H1 (cell line): ENCODE measurements around the gene PSMB4. TPM values are rescaled to one million over a fixed set of nuclear protein-coding genes. Genes with fewer than 3 reads are reported as not detected.
A peak's percentile ranks its signal among the peaks of the same experiment; 100 is the strongest.

Experiments
- ASH2L ChIP-seq: fragments of 200-600, 300-600 bp; sonication (generic); IDR thresholded peaks from one replicate; pipeline ENCODE4 v1.7.1; 2017; ENCODE audit warnings: low read length
- CHD2 ChIP-seq: IDR thresholded peaks from 2 replicates; pipeline ENCODE4 v1.6.1; 2012; ENCODE audit warnings: low read length, improper control_type of control experiment
- NRF1 ChIP-seq: IDR thresholded peaks from 2 replicates; pipeline ENCODE4 v1.6.1; 2011; ENCODE audit warnings: mild to moderate bottlenecking, low read depth, low read length, improper control_type of control experiment
- PHF8 ChIP-seq: fragments of 200-600 bp; sonication (generic); conservative IDR thresholded peaks from 2 replicates; pipeline ENCODE4 v1.7.1; 2012; ENCODE audit warnings: low read depth, mild to moderate bottlenecking, inconsistent platforms, low read length, moderate library complexity
- RFX5 ChIP-seq: IDR thresholded peaks from 2 replicates; pipeline ENCODE4 v1.6.1; 2011; ENCODE audit warnings: low read depth, low read length, improper control_type of control experiment, borderline replicate concordance
- SIN3A ChIP-seq, 2 experiments: IDR thresholded peaks in 1 of 2; conservative IDR thresholded peaks in 1 of 2; 2 replicates each; pipeline ENCODE4 v1.6.1; 2011 to 2012; ENCODE audit warnings: low read length in 2 of 2, improper control_type of control experiment in 1 of 2, low read depth in 1 of 2, mild to moderate bottlenecking in 1 of 2
- SP4 ChIP-seq: IDR thresholded peaks from 2 replicates; pipeline ENCODE4 v1.6.1; 2012; ENCODE audit warnings: low read length, inconsistent platforms
- polyA plus RNA-seq, 7 experiments: library from polyadenylated mRNA; depleted of rRNA in 3 of 7; stranded (reverse) in 5 of 7; unstranded in 2 of 7; fragments of >200 nt in 5 of 7; fragments of 200-250 nt in 2 of 7; gene quantifications; 1 replicate in 5 of 7; 2 replicates in 1 of 7; 4 replicates in 1 of 7; pipeline versions ENCODE4 v1.2.1 to v1.2.3, GENCODE V29; 2011 to 2013; ENCODE audit warnings: missing spikeins in 2 of 7, mixed read lengths in 2 of 7
- total RNA-seq: library from RNA; stranded (reverse); fragmentation: NEBNext Ultra II Directional; extraction: Animal tissue kit (Norgen Biotek cat#: 25700); gene quantifications from 2 replicates; pipeline ENCODE4 v1.2.1, GENCODE V29; 2021
- TF ChIP-seq, protein P1 (sequence below): IDR thresholded peaks from 2 replicates; pipeline ENCODE4 v1.6.1; 2011; ENCODE audit warnings: low read depth, mild to moderate bottlenecking, low read length; ENCODE audit not compliant: insufficient read depth
- TF ChIP-seq, protein P2 (sequence below): fragments of 300-600 bp; sonication (generic); IDR thresholded peaks from 2 replicates; pipeline ENCODE4 v1.7.1; 2012; ENCODE audit warnings: low read length, moderate library complexity, mild to moderate bottlenecking, inconsistent platforms; ENCODE audit not compliant: insufficient replicate concordance

Gene PSMB4
- total and polyA plus RNA-seq, 2 of the 8 experiments (the other 6 are each of a cell fraction or from before 2014, with no cell fraction given), result 430 to 1,098 TPM

DNA sequence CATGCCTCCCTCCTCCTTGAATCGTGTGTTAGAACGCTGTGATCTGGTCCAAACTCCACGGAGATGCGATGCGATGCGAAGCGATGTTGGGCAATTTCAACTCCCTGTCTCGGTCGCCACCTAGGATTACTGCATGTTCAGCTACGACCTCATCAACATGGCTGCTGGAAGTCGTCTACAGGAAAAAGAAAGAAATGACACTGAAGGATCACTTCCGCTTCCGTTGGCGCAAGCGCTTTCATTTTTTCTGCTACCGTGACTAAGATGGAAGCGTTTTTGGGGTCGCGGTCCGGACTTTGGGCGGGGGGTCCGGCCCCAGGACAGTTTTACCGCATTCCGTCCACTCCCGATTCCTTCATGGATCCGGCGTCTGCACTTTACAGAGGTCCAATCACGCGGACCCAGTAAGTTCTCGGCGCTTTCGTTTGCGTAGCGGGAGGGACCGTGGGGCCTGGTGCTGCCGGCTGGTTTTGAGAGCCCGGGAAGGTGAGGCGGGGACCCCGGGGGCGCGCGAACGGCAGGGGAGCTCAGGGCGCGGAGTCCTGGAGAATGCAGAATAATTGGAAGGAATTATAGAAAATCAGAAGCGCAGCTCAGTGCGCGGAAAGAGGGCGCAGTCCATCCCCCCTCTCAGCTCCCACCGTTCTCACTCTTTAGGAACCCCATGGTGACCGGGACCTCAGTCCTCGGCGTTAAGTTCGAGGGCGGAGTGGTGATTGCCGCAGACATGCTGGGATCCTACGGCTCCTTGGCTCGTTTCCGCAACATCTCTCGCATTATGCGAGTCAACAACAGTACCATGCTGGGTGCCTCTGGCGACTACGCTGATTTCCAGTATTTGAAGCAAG lies at the start of gene PSMB4 (continued):
- TF ChIP-seq PHF8, result peak; percentile 85
- TF ChIP-seq NRF1, result no peak
- TF ChIP-seq, protein P1, sequence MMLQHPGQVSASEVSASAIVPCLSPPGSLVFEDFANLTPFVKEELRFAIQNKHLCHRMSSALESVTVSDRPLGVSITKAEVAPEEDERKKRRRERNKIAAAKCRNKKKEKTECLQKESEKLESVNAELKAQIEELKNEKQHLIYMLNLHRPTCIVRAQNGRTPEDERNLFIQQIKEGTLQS, result no peak
- TF ChIP-seq SP4, result no peak
- no peak for TF ChIP-seq CHD2
- TF ChIP-seq, protein P2, sequence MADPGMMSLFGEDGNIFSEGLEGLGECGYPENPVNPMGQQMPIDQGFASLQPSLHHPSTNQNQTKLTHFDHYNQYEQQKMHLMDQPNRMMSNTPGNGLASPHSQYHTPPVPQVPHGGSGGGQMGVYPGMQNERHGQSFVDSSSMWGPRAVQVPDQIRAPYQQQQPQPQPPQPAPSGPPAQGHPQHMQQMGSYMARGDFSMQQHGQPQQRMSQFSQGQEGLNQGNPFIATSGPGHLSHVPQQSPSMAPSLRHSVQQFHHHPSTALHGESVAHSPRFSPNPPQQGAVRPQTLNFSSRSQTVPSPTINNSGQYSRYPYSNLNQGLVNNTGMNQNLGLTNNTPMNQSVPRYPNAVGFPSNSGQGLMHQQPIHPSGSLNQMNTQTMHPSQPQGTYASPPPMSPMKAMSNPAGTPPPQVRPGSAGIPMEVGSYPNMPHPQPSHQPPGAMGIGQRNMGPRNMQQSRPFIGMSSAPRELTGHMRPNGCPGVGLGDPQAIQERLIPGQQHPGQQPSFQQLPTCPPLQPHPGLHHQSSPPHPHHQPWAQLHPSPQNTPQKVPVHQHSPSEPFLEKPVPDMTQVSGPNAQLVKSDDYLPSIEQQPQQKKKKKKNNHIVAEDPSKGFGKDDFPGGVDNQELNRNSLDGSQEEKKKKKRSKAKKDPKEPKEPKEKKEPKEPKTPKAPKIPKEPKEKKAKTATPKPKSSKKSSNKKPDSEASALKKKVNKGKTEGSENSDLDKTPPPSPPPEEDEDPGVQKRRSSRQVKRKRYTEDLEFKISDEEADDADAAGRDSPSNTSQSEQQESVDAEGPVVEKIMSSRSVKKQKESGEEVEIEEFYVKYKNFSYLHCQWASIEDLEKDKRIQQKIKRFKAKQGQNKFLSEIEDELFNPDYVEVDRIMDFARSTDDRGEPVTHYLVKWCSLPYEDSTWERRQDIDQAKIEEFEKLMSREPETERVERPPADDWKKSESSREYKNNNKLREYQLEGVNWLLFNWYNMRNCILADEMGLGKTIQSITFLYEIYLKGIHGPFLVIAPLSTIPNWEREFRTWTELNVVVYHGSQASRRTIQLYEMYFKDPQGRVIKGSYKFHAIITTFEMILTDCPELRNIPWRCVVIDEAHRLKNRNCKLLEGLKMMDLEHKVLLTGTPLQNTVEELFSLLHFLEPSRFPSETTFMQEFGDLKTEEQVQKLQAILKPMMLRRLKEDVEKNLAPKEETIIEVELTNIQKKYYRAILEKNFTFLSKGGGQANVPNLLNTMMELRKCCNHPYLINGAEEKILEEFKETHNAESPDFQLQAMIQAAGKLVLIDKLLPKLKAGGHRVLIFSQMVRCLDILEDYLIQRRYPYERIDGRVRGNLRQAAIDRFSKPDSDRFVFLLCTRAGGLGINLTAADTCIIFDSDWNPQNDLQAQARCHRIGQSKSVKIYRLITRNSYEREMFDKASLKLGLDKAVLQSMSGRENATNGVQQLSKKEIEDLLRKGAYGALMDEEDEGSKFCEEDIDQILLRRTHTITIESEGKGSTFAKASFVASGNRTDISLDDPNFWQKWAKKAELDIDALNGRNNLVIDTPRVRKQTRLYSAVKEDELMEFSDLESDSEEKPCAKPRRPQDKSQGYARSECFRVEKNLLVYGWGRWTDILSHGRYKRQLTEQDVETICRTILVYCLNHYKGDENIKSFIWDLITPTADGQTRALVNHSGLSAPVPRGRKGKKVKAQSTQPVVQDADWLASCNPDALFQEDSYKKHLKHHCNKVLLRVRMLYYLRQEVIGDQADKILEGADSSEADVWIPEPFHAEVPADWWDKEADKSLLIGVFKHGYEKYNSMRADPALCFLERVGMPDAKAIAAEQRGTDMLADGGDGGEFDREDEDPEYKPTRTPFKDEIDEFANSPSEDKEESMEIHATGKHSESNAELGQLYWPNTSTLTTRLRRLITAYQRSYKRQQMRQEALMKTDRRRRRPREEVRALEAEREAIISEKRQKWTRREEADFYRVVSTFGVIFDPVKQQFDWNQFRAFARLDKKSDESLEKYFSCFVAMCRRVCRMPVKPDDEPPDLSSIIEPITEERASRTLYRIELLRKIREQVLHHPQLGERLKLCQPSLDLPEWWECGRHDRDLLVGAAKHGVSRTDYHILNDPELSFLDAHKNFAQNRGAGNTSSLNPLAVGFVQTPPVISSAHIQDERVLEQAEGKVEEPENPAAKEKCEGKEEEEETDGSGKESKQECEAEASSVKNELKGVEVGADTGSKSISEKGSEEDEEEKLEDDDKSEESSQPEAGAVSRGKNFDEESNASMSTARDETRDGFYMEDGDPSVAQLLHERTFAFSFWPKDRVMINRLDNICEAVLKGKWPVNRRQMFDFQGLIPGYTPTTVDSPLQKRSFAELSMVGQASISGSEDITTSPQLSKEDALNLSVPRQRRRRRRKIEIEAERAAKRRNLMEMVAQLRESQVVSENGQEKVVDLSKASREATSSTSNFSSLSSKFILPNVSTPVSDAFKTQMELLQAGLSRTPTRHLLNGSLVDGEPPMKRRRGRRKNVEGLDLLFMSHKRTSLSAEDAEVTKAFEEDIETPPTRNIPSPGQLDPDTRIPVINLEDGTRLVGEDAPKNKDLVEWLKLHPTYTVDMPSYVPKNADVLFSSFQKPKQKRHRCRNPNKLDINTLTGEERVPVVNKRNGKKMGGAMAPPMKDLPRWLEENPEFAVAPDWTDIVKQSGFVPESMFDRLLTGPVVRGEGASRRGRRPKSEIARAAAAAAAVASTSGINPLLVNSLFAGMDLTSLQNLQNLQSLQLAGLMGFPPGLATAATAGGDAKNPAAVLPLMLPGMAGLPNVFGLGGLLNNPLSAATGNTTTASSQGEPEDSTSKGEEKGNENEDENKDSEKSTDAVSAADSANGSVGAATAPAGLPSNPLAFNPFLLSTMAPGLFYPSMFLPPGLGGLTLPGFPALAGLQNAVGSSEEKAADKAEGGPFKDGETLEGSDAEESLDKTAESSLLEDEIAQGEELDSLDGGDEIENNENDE, result no peak
- TF ChIP-seq SIN3A (conservative IDR thresholded peaks at IDR 0.05 in 1 of 2, IDR thresholded peaks at IDR 0.05 in 1 of 2; ENCODE audit: low read depth in 1 of 2, low read length in 2 of 2), result peak; percentile 10 to 83; a peak in 2 of 4 replicates
- peak; percentile 82 for TF ChIP-seq ASH2L
- no peak; the same call in 1 of the 2 replicates for TF ChIP-seq RFX5
